GM12891 (cell line): ENCODE data around the gene AHCYL2.
"Not testable (repeated sequence)": the region's sequence is repeated elsewhere in the genome, so short reads cannot be mapped to it uniquely, and the experiment has no call there.

Experiments
- DNase-seq: peaks from one replicate; pipeline ENCODE4 v3.0.0; 2011; ENCODE audit warnings: low spot score; ENCODE audit not compliant: insufficient read length
- FAIRE-seq: peaks from 2 replicates; lab custom pipeline; 2011; peaks lifted over from hg19 to GRCh38; lab: Jason Lieb, UNC
- PAX5 ChIP-seq: IDR thresholded peaks from 2 replicates; pipeline ENCODE4 v1.6.1; 2011; ENCODE audit warnings: low read length, moderate library complexity, mild to moderate bottlenecking; ENCODE audit not compliant: insufficient read depth, severe bottlenecking
- POLR2A ChIP-seq: IDR thresholded peaks from 2 replicates; pipeline ENCODE4 v1.6.1; 2011; ENCODE audit warnings: low read depth, low read length, control low read depth
- POLR2AphosphoS5 ChIP-seq: IDR thresholded peaks from 2 replicates; pipeline ENCODE4 v1.6.1; 2011; ENCODE audit warnings: low read depth, low read length, control low read depth
- POU2F2 ChIP-seq: IDR thresholded peaks from 2 replicates; pipeline ENCODE4 v1.6.1; 2011; ENCODE audit warnings: low read depth, mild to moderate bottlenecking, control low read depth, low read length, moderate library complexity
- SPI1 ChIP-seq: IDR thresholded peaks from 2 replicates; pipeline ENCODE4 v1.6.1; 2011; ENCODE audit warnings: low read depth, low read length, control low read depth
- TAF1 ChIP-seq: IDR thresholded peaks from 2 replicates; pipeline ENCODE4 v1.6.1; 2011; ENCODE audit warnings: low read depth, low read length, control low read depth

The AHCYL2 gene

GRCh38 chr7:129434675-129435318 is 210.0 kb downstream of the AHCYL2 start:
- no peak for TF ChIP-seq SPI1
- TF ChIP-seq POU2F2: no peak
- no peak for TF ChIP-seq POLR2AphosphoS5
- TF ChIP-seq PAX5: no peak
- TF ChIP-seq TAF1: no peak
- no peak for TF ChIP-seq POLR2A
- no peak for DNase-seq
- FAIRE-seq: no peak

- no peak for TF ChIP-seq POLR2A
- no peak for TF ChIP-seq POU2F2
- TF ChIP-seq SPI1: no peak
- TF ChIP-seq TAF1: no peak
- TF ChIP-seq POLR2AphosphoS5: no peak
- FAIRE-seq (no peak), DNase-seq (no peak)
Measured at GRCh38 chr7:129435414-129435829, 210.6 kb downstream of the AHCYL2 start.

- TF ChIP-seq SPI1: no peak
- no peak for TF ChIP-seq PAX5
- no peak for TF ChIP-seq POLR2AphosphoS5
- TF ChIP-seq POU2F2: no peak
- no peak for TF ChIP-seq POLR2A
- TF ChIP-seq TAF1: no peak
- no peak for DNase-seq
- no peak for FAIRE-seq
Measured at GRCh38 chr7:129436335-129436923, 211.6 kb downstream of the AHCYL2 start.

GRCh38 chr7:129437190-129437589 is 212.4 kb downstream of the AHCYL2 start:
- no peak for DNase-seq
- no peak for FAIRE-seq
- no peak for TF ChIP-seq SPI1

GRCh38 chr7:129438281-129438838 is 213.5 kb downstream of the AHCYL2 start:
- FAIRE-seq (no peak), DNase-seq (no peak)
- no peak for TF ChIP-seq POLR2AphosphoS5
- no peak for TF ChIP-seq SPI1
- TF ChIP-seq POLR2A: no peak
- TF ChIP-seq PAX5: no peak
- no peak for TF ChIP-seq POU2F2
- TF ChIP-seq TAF1: no peak

- TF ChIP-seq POLR2A (no peak), PAX5 (no peak), SPI1 (no peak), POU2F2 (no peak), POLR2AphosphoS5 (no peak)
- FAIRE-seq (no peak), DNase-seq (no peak)
Measured at GRCh38 chr7:129438839-129439651, 214.2 kb downstream of the AHCYL2 start.

- no peak for DNase-seq
- FAIRE-seq: no peak
- TF ChIP-seq POU2F2: no peak
- no peak for TF ChIP-seq TAF1
- no peak for TF ChIP-seq POLR2AphosphoS5
- TF ChIP-seq PAX5: no peak
- no peak for TF ChIP-seq SPI1
- TF ChIP-seq POLR2A: no peak
Measured at GRCh38 chr7:129439963-129440625, 215.3 kb downstream of the AHCYL2 start.

GRCh38 chr7:129443612-129444011 is 218.8 kb downstream of the AHCYL2 start:
- TF ChIP-seq POLR2A (no peak), PAX5 (no peak), TAF1 (no peak), POU2F2 (no peak), POLR2AphosphoS5 (no peak), SPI1 (no peak)
- DNase-seq (no peak), FAIRE-seq (no peak)

GRCh38 chr7:129444776-129445175 is 219.9 kb downstream of the AHCYL2 start:
- not testable (repeated sequence) for FAIRE-seq, DNase-seq

GRCh38 chr7:129446925-129447324 is 222.1 kb downstream of the AHCYL2 start:
- not testable (repeated sequence) for FAIRE-seq, DNase-seq

- FAIRE-seq, DNase-seq: not testable (repeated sequence)
Measured at GRCh38 chr7:129447445-129447844, 222.6 kb downstream of the AHCYL2 start.

- DNase-seq, FAIRE-seq: not testable (repeated sequence)
Measured at GRCh38 chr7:129448608-129449007, 223.8 kb downstream of the AHCYL2 start.
